ENCODE measurements around the gene PCDHGA1. TPM values are rescaled to one million over a fixed set of nuclear protein-coding genes. Genes with fewer than 3 reads are reported as not detected.

Gene PCDHGA1
- total RNA-seq, 1 experiment from 2014 or later: 0.63 TPM

DNA sequence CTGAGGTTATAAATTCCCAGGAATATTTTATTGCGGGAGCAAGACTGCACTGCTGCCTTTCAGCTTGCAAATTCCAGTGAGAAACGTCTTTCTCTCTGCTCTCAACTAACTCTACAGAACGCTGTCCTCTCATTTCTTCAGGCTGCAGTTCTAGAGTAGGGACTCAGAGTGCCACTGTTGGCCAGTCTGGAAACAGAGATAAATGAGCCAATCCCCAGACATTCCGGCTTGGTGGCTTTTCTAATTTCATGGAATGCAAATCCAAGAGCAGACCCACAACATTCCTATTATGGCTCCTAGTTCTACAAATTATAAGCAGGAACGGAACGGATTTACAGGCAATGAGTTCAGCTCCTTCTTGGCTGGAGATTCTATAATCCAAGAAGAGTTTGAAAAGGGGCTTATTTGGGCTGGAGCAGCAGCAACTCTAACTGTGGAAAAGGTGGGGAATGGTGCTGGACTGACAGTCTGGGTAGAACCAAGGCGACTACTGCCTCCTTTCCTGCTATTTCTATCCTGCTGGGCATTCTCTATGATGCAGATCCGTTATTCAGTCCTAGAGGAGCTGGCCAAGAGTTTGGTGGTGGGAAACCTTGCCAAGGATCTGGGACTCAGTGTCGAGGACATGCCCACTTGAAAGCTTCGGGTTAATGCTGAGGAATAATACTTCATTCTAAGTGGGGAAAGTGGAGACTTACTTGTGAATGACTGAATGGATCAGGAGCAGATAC is 109.3 kb downstream of the PCDHGA1 start:
- Histone ChIP-seq H3K23me2 (ENCODE audit: insufficient read length, low read depth, low read length, poor library complexity, severe bottlenecking) (no peaks in the 10 kb centered on the region), H4K8ac (replicated peaks; ENCODE audit: insufficient read length, low read depth, low read length) (no peak overlapping the region), H4K5ac (ENCODE audit: insufficient read length, low read depth, low read length) (no peak overlapping the region), H3K27me3 (ENCODE audit: insufficient read depth, low read length) (no peaks in the 10 kb centered on the region), H3K23ac (ENCODE audit: insufficient read length, low read depth, low read length) (no peak overlapping the region), H3K9me3 (ENCODE audit: control insufficient read depth, low read depth, low read length) (no peaks in the 10 kb centered on the region), H3K14ac (ENCODE audit: insufficient read depth, low read length) (no peak overlapping the region), H3K4ac (ENCODE audit: low read depth, low read length) (no peak overlapping the region), H4K20me1 (ENCODE audit: control insufficient read depth, insufficient read depth, insufficient read length) (no peaks in the 10 kb centered on the region), H3K9ac (ENCODE audit: extremely low read depth, insufficient read length, low read length) (no peak overlapping the region), H2AK5ac (ENCODE audit: insufficient read length, low read length) (no peak overlapping the region), H2AFZ (ENCODE audit: low read length) (no peak overlapping the region), H3T11ph (ENCODE audit: low read length) (no peak overlapping the region), H3K18ac (ENCODE audit: insufficient read length, low read depth, low read length) (no peak overlapping the region), H3K4me2 (ENCODE audit: insufficient read depth, insufficient read length, low read length) (no peak overlapping the region), H2BK12ac (ENCODE audit: insufficient read length, low read depth, low read length) (no peak overlapping the region), H3K79me1 (ENCODE audit: insufficient read depth, low read depth, low read length, poor library complexity, severe bottlenecking) (no peaks in the 10 kb centered on the region), H2BK15ac (ENCODE audit: low read depth, low read length) (no peak overlapping the region), H3K27ac (ENCODE audit: insufficient read length, low read depth, low read length) (no peak overlapping the region), H2BK20ac (ENCODE audit: low read depth, low read length, poor library complexity, severe bottlenecking) (no peak overlapping the region), H3K79me2 (ENCODE audit: insufficient read depth, low read length) (no peaks in the 10 kb centered on the region), H2BK5ac (ENCODE audit: insufficient read length, low read length) (no peak overlapping the region), H4K91ac (ENCODE audit: insufficient read length, low read depth, low read length) (no peak overlapping the region), H3K4me1 (ENCODE audit: insufficient read depth, low read length) (peaks cover 2% of the 10 kb centered on the region; the same call in 1 of the 2 replicates), H2BK120ac (ENCODE audit: low read depth, low read length, poor library complexity, severe bottlenecking) (no peak overlapping the region), H3K56ac (ENCODE audit: insufficient read length, low read depth, low read length) (no peak overlapping the region)
- no peak for DNase-seq
- Mint-ChIP-seq H3K4me1 (peaks cover 5 to 9% of the 10 kb centered on the region in 2 experiments; a peak in 3 of 4 replicates), H3K36me3 (ENCODE audit: insufficient read depth in 1 of 3, low read depth in 3 of 3) (peaks cover 5 to 15% (median 13%) of the 10 kb centered on the region in 3 experiments; a peak in 5 of 7 replicates), H3K4me3 (no peak overlapping the region; a peak in 2 of 5 replicates), H3K9me3 (peaks cover 11 to 14% of the 10 kb centered on the region in 2 experiments; a peak in 3 of 5 replicates), H3K27me3 (ENCODE audit: low read depth) (no peaks in the 10 kb centered on the region), H3K27ac (no peak overlapping the region; a peak in 1 of 7 replicates)
- TF ChIP-seq, protein P1, sequence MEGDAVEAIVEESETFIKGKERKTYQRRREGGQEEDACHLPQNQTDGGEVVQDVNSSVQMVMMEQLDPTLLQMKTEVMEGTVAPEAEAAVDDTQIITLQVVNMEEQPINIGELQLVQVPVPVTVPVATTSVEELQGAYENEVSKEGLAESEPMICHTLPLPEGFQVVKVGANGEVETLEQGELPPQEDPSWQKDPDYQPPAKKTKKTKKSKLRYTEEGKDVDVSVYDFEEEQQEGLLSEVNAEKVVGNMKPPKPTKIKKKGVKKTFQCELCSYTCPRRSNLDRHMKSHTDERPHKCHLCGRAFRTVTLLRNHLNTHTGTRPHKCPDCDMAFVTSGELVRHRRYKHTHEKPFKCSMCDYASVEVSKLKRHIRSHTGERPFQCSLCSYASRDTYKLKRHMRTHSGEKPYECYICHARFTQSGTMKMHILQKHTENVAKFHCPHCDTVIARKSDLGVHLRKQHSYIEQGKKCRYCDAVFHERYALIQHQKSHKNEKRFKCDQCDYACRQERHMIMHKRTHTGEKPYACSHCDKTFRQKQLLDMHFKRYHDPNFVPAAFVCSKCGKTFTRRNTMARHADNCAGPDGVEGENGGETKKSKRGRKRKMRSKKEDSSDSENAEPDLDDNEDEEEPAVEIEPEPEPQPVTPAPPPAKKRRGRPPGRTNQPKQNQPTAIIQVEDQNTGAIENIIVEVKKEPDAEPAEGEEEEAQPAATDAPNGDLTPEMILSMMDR (conservative IDR thresholded peaks at IDR 0.05): no peak
- WGBS (ENCODE audit: extremely low coverage, insufficient read length, low lambda C conversion rate): no CpG with 5 or more reads among the region's 10 CpGs
